Retina (tissue), 1 donor: ENCODE results near the gene KRT222.

Source experiments
- DNase-seq: peaks from one replicate; pipeline ENCODE4 v3.0.0-alpha.2; 2016

Gene KRT222

GRCh38 chr17:40651939-40652338 lies 13.0 kb downstream of the KRT222 start:
- DNase-seq = no peak

GRCh38 chr17:40648384-40648968 lies 16.5 kb downstream of the KRT222 start:
- peak; percentile 94 for DNase-seq

GRCh38 chr17:40647624-40648383 lies 17.2 kb downstream of the KRT222 start, which contains the start of gene SMARCE1:
TSS of gene SMARCE1 (minus strand) at chr17:40647818. CDS start at chr17:40645802, 2,016 bp downstream.
- peak; percentile 98 for DNase-seq

- DNase-seq = peak; percentile 28
Measured at GRCh38 chr17:40646791-40647623, 18.0 kb downstream of the KRT222 start.

- no peak for DNase-seq
Measured at GRCh38 chr17:40645943-40646342, 19.0 kb downstream of the KRT222 start.

- DNase-seq = no peak
Measured at GRCh38 chr17:40645291-40645690, 19.7 kb downstream of the KRT222 start.

GRCh38 chr17:40637931-40638330 lies 27.0 kb downstream of the KRT222 start:
- no peak for DNase-seq

- DNase-seq = peak; percentile 44
Measured at GRCh38 chr17:40633871-40634270, 31.1 kb downstream of the KRT222 start.

GRCh38 chr17:40632216-40632615 lies 32.8 kb downstream of the KRT222 start:
- DNase-seq = peak; percentile 74

GRCh38 chr17:40629842-40630241 lies 35.1 kb downstream of the KRT222 start:
- no peak for DNase-seq

- DNase-seq = no peak
Measured at GRCh38 chr17:40625311-40625710, 39.7 kb downstream of the KRT222 start.

- DNase-seq = no peak
Measured at GRCh38 chr17:40623419-40624210, 41.4 kb downstream of the KRT222 start.

GRCh38 chr17:40622509-40622928 lies 42.5 kb downstream of the KRT222 start:
- no peak for DNase-seq

- no peak for DNase-seq
Measured at GRCh38 chr17:40621578-40621977, 43.4 kb downstream of the KRT222 start.

GRCh38 chr17:40621019-40621418 lies 44.0 kb downstream of the KRT222 start:
- no peak for DNase-seq

- DNase-seq = no peak
Measured at GRCh38 chr17:40618754-40619625, 46.0 kb downstream of the KRT222 start.

GRCh38 chr17:40617678-40618240 lies 47.2 kb downstream of the KRT222 start:
- DNase-seq = no peak

GRCh38 chr17:40616592-40616991 lies 48.4 kb downstream of the KRT222 start:
- no peak for DNase-seq

- no peak for DNase-seq
Measured at GRCh38 chr17:40615841-40616476, 49.0 kb downstream of the KRT222 start.

- DNase-seq = peak; percentile 59
Measured at GRCh38 chr17:40615068-40615840, 49.7 kb downstream of the KRT222 start.
